Measurements from ENCODE around the gene TNFRSF6B.

The TNFRSF6B gene

GRCh38 chr20:63686492-63687321, 9.7 kb upstream of the TNFRSF6B start:
- TF ChIP-seq, protein P1, sequence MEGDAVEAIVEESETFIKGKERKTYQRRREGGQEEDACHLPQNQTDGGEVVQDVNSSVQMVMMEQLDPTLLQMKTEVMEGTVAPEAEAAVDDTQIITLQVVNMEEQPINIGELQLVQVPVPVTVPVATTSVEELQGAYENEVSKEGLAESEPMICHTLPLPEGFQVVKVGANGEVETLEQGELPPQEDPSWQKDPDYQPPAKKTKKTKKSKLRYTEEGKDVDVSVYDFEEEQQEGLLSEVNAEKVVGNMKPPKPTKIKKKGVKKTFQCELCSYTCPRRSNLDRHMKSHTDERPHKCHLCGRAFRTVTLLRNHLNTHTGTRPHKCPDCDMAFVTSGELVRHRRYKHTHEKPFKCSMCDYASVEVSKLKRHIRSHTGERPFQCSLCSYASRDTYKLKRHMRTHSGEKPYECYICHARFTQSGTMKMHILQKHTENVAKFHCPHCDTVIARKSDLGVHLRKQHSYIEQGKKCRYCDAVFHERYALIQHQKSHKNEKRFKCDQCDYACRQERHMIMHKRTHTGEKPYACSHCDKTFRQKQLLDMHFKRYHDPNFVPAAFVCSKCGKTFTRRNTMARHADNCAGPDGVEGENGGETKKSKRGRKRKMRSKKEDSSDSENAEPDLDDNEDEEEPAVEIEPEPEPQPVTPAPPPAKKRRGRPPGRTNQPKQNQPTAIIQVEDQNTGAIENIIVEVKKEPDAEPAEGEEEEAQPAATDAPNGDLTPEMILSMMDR (IDR thresholded peaks at IDR 0.05; ENCODE audit: insufficient read depth, low read depth, low read length, missing control alignments), result no peak
- no peak overlapping the region for H3K4me3 ChIP-seq (ENCODE audit: low read depth, low read length)
- no peak for DNase-seq (ENCODE audit: low read depth)

GRCh38 chr20:63687419-63688178, 8.9 kb upstream of the TNFRSF6B start:
- no peak overlapping the region for H3K4me3 ChIP-seq (ENCODE audit: low read depth, low read length)
- TF ChIP-seq, protein P1 (IDR thresholded peaks at IDR 0.05; ENCODE audit: insufficient read depth, low read depth, low read length, missing control alignments), result no peak
- no peak for DNase-seq (ENCODE audit: low read depth)

DNA sequence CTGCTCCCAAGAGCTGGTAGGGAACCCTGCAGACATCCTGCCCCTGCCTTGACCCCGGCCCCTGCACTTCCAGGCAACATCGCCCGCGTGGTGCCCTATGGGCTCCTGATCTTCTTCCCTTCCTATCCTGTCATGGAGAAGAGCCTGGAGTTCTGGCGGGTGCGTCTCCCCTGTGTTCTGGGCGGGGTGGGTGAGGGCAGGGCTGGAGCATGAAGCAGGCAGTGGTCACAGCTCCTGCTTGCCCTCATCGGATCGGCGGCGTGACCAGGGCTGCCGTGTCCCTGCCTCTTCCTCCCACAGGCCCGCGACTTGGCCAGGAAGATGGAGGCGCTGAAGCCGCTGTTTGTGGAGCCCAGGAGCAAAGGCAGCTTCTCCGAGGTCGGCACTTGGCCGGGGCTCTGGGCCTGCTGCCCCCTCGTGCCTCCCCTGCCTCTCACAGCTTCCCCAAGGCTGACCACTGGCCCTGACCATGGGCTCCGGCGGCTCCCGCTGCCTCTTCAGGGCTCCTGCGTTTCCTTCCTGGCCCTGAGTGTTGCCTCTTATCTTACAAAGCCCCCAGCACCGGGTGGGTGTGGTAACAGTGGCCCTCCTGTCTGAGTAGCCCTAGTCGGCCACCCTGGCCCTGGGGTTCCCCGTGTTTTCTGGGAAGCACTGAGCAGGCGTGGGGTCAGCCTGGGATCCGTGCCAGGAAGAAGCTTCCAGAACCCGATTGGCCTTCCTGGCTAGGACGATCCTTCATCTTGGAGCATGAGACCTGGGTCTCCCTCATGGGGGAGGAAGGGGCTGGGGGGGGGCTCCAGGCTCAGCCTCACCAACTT, 8.0 kb upstream of the TNFRSF6B start:
- TF ChIP-seq, protein P1 (IDR thresholded peaks at IDR 0.05; ENCODE audit: insufficient read depth, low read depth, low read length, missing control alignments), result no peak
- DNase-seq (ENCODE audit: low read depth), result no peak

GRCh38 chr20:63689046-63690002, 7.1 kb upstream of the TNFRSF6B start:
- TF ChIP-seq, protein P1 (IDR thresholded peaks at IDR 0.05; ENCODE audit: insufficient read depth, low read depth, low read length, missing control alignments), result no peak

More for the DNA sequence above, 8.0 kb upstream of the TNFRSF6B start:
- no peak overlapping the region for H3K4me3 ChIP-seq (ENCODE audit: low read depth, low read length)

DNA sequence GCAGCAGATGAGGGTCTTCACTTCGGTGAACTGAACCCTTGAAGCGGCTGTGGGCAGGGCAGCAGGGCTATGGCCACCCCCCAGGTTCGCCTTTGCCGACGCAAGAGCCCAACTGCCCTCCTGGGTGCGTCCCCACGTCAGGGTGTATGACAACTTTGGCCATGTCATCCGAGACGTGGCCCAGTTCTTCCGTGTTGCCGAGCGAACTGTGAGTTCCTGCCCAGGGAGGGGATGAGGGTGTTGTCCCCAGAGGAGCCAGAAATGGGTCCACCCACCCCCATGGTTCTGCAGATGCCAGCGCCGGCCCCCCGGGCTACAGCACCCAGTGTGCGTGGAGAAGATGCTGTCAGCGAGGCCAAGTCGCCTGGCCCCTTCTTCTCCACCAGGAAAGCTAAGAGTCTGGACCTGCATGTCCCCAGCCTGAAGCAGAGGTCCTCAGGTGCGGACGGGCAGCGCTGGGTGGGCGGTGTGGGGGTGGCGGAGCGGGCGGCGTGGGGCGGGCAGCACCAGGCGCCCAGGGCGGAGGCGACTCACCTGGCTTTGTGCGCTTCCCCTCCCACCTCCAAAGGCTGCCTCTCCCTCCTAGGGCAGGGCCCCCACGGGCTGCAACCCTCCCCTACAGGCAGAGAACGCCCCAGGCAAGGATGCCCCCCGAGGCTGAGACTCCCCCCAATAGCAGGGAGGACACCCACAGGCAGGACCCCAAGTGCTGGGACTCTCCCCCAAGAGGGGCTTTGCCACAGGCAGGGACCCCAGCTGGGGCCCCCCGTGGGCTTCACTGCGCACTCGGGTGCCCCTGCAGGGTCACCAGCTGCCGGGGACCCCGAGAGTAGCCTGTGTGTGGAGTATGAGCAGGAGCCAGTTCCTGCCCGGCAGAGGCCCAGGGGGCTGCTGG, 6.2 kb upstream of the TNFRSF6B start:
- DNase-seq (ENCODE audit: low read depth), result no peak
- no peak overlapping the region for H3K4me3 ChIP-seq (ENCODE audit: low read depth, low read length)
- TF ChIP-seq, protein P1 (IDR thresholded peaks at IDR 0.05; ENCODE audit: insufficient read depth, low read depth, low read length, missing control alignments), result no peak

More at GRCh38 chr20:63689046-63690002, 7.1 kb upstream of the TNFRSF6B start:
- no peak overlapping the region for H3K4me3 ChIP-seq (ENCODE audit: low read depth, low read length)
- DNase-seq (ENCODE audit: low read depth), result no peak
